Stomach smooth muscle (tissue), 2 donors: Measurements from ENCODE around the gene KIF23.

Experiments
- H3K27ac ChIP-seq: one replicate; pipeline ENCODE4 v1.7.0; 2013; ENCODE audit warnings: mild to moderate bottlenecking, low read length, inconsistent platforms
- H3K27me3 ChIP-seq, 2 donors: one replicate each; pipeline ENCODE4 v1.7.0; 2013; ENCODE audit warnings: low read length in 2 of 2; ENCODE audit not compliant: insufficient read depth in 2 of 2, control insufficient read depth in 1 of 2
- H3K36me3 ChIP-seq, 2 donors: one replicate each; pipeline ENCODE4 v1.7.0; 2013; ENCODE audit warnings: low read length in 2 of 2; ENCODE audit not compliant: control insufficient read depth in 2 of 2, insufficient read depth in 2 of 2
- H3K4me1 ChIP-seq: one replicate; pipeline ENCODE4 v1.7.0; 2013; ENCODE audit warnings: low read length; ENCODE audit not compliant: control insufficient read depth, insufficient read depth
- H3K4me3 ChIP-seq, 2 donors: one replicate each; pipeline ENCODE4 v1.7.0; 2013; ENCODE audit warnings: low read length in 2 of 2
- H3K9ac ChIP-seq, 2 donors: one replicate each; pipeline ENCODE4 v1.7.0; 2013; ENCODE audit warnings: low read length in 2 of 2, mild to moderate bottlenecking in 1 of 2
- H3K9me3 ChIP-seq, 2 donors: one replicate each; pipeline ENCODE4 v1.7.0; 2013; ENCODE audit warnings: low read length in 2 of 2; ENCODE audit not compliant: control insufficient read depth in 2 of 2
- donor health status: healthy.
- donor health status: Pancreatic carcinoma.

The KIF23 gene

GRCh38 chr15:69395460-69395859 lies 18.7 kb upstream of the KIF23 start:
- Histone ChIP-seq H3K4me3 (no peak overlapping the region), H3K36me3 (no peaks in the 10 kb centered on the region), H3K9ac (no peak overlapping the region), H3K27ac (no peak overlapping the region), H3K9me3 (no peaks in the 10 kb centered on the region), H3K4me1 (peaks cover 2% of the 10 kb centered on the region), H3K27me3 (peaks cover 2 to 4% of the 10 kb centered on the region in 2 donors)

- peaks cover 2 to 4% of the 10 kb centered on the region in 2 donors for H3K27me3 ChIP-seq
- no peaks in the 10 kb centered on the region for H3K9me3 ChIP-seq
- no peak overlapping the region for H3K9ac ChIP-seq
- no peak overlapping the region for H3K4me3 ChIP-seq
- H3K4me1 ChIP-seq = peaks cover 2% of the 10 kb centered on the region
- H3K36me3 ChIP-seq = no peaks in the 10 kb centered on the region
- no peak overlapping the region for H3K27ac ChIP-seq
Measured at GRCh38 chr15:69395991-69396390, 18.2 kb upstream of the KIF23 start.

GRCh38 chr15:69398491-69398891 lies 15.7 kb upstream of the KIF23 start:
- H3K9ac ChIP-seq = no peak overlapping the region
- H3K27me3 ChIP-seq = peaks cover 2 to 4% of the 10 kb centered on the region in 2 donors
- peaks cover 2% of the 10 kb centered on the region for H3K4me1 ChIP-seq
- no peaks in the 10 kb centered on the region for H3K36me3 ChIP-seq
- no peak overlapping the region for H3K4me3 ChIP-seq
- no peak overlapping the region for H3K27ac ChIP-seq
- H3K9me3 ChIP-seq = no peaks in the 10 kb centered on the region

GRCh38 chr15:69400850-69401249 lies 13.3 kb upstream of the KIF23 start:
- H3K36me3 ChIP-seq = no peaks in the 10 kb centered on the region
- no peak overlapping the region for H3K4me3 ChIP-seq
- no peaks in the 10 kb centered on the region for H3K27me3 ChIP-seq
- H3K9ac ChIP-seq = no peak overlapping the region
- H3K27ac ChIP-seq = no peak overlapping the region
- H3K9me3 ChIP-seq = no peaks in the 10 kb centered on the region
- H3K4me1 ChIP-seq = no peaks in the 10 kb centered on the region

GRCh38 chr15:69402816-69403215 lies 11.3 kb upstream of the KIF23 start:
- no peaks in the 10 kb centered on the region for H3K36me3 ChIP-seq
- H3K9ac ChIP-seq = no peak overlapping the region
- no peak overlapping the region for H3K27ac ChIP-seq
- H3K9me3 ChIP-seq = no peaks in the 10 kb centered on the region
- no peaks in the 10 kb centered on the region for H3K27me3 ChIP-seq
- H3K4me1 ChIP-seq = no peaks in the 10 kb centered on the region
- H3K4me3 ChIP-seq = no peak overlapping the region

GRCh38 chr15:69403594-69403993 lies 10.6 kb upstream of the KIF23 start:
- Histone ChIP-seq H3K9me3 (no peaks in the 10 kb centered on the region), H3K4me3 (no peak overlapping the region), H3K4me1 (no peaks in the 10 kb centered on the region), H3K27me3 (no peaks in the 10 kb centered on the region), H3K36me3 (no peaks in the 10 kb centered on the region), H3K9ac (no peak overlapping the region), H3K27ac (no peak overlapping the region)

- Histone ChIP-seq H3K9me3 (no peaks in the 10 kb centered on the region), H3K36me3 (no peaks in the 10 kb centered on the region), H3K9ac (no peak overlapping the region), H3K27me3 (no peaks in the 10 kb centered on the region), H3K27ac (no peak overlapping the region), H3K4me1 (no peaks in the 10 kb centered on the region), H3K4me3 (no peak overlapping the region)
Measured at GRCh38 chr15:69405110-69405509, 9.0 kb upstream of the KIF23 start.

- H3K36me3 ChIP-seq = no peaks in the 10 kb centered on the region
- H3K9me3 ChIP-seq = no peaks in the 10 kb centered on the region
- no peak overlapping the region for H3K4me3 ChIP-seq
- H3K27me3 ChIP-seq = no peaks in the 10 kb centered on the region
- H3K27ac ChIP-seq = no peak overlapping the region
- no peaks in the 10 kb centered on the region for H3K4me1 ChIP-seq
- H3K9ac ChIP-seq = no peak overlapping the region
Measured at GRCh38 chr15:69407719-69408400, 6.3 kb upstream of the KIF23 start.

GRCh38 chr15:69408841-69409240 lies 5.3 kb upstream of the KIF23 start:
- no peak overlapping the region for H3K27ac ChIP-seq
- H3K9me3 ChIP-seq = no peaks in the 10 kb centered on the region
- no peak overlapping the region for H3K4me3 ChIP-seq
- H3K9ac ChIP-seq = no peak overlapping the region
- no peaks in the 10 kb centered on the region for H3K27me3 ChIP-seq
- no peaks in the 10 kb centered on the region for H3K36me3 ChIP-seq
- H3K4me1 ChIP-seq = peaks cover 5% of the 10 kb centered on the region

- Histone ChIP-seq H3K4me1 (peaks cover 11% of the 10 kb centered on the region), H3K27me3 (no peaks in the 10 kb centered on the region), H3K36me3 (no peaks in the 10 kb centered on the region), H3K4me3 (no peak overlapping the region), H3K9me3 (no peaks in the 10 kb centered on the region), H3K9ac (no peak overlapping the region), H3K27ac (no peak overlapping the region)
Measured at GRCh38 chr15:69410248-69410874, 3.8 kb upstream of the KIF23 start.

- H3K27me3 ChIP-seq = no peaks in the 10 kb centered on the region
- no peaks in the 10 kb centered on the region for H3K36me3 ChIP-seq
- H3K4me1 ChIP-seq = peaks cover 11% of the 10 kb centered on the region
- no peak overlapping the region for H3K4me3 ChIP-seq
- H3K9me3 ChIP-seq = no peaks in the 10 kb centered on the region
- H3K27ac ChIP-seq = no peak overlapping the region
- H3K9ac ChIP-seq = no peak overlapping the region
Measured at GRCh38 chr15:69412274-69412673, 1.9 kb upstream of the KIF23 start.
